K562 (cell line): ENCODE data around the gene NSF. TPM values are rescaled to one million over a fixed set of nuclear protein-coding genes. Genes with fewer than 3 reads are reported as not detected.

Experiments used
- ATAC-seq: fragments of 200-7000 bp; cut with Tn5 transposase; 3 replicates; pipeline ENCODE4 v1.9.1; 2020; ENCODE audit warnings: moderate library complexity
- BruUV-seq: library from RNA; stranded (reverse); fragments of 400-500 nt; replicated peaks from 2 replicates; lab custom pipeline; 2021; lab: Mats Ljungman, UMichigan
- CTCF ChIA-PET: fragments of 300-600 bp; formaldehyde crosslinking; extraction: SDS; loops from one replicate; lab custom pipeline; 2021; ENCODE audit warnings: low intra/inter-chr PET ratio; lab: Yijun Ruan, JAX
- POLR2A ChIA-PET: fragments of 300-600, 350-650 bp; sonication (Branson Sonifier 250); formaldehyde crosslinking; extraction: SDS; loops from one replicate; lab custom pipeline; 2021; ENCODE audit warnings: antibody characterized with exemption, inconsistent platforms; lab: Yijun Ruan, JAX
- DNase-seq, 4 experiments: peaks; one replicate each; pipeline versions ENCODE4 v3.0.0 to v3.0.0-alpha.2; 2011 to 2018; ENCODE audit warnings: low spot score in 3 of 4, mixed read lengths in 3 of 4; ENCODE audit errors: extremely low read depth in 1 of 4
- FAIRE-seq: peaks from 2 replicates; lab custom pipeline; 2011; peaks lifted over from hg19 to GRCh38; lab: Jason Lieb, UNC
- H2AFZ ChIP-seq: 2 replicates; pipeline ENCODE4 v1.6.0; 2011; ENCODE audit warnings: low read depth, low read length, control low read depth, inconsistent platforms
- H3K27ac ChIP-seq: fragments of 200-600 bp; 3 replicates; pipeline ENCODE4 v1.8.0; 2011; ENCODE audit warnings: low read depth, mild to moderate bottlenecking, control low read depth, inconsistent platforms, low read length, moderate library complexity, mixed read lengths; ENCODE audit errors: extremely low read depth
- H3K27me3 ChIP-seq, 2 experiments: fragments of 300-600 bp in 1 of 2; 2 replicates in 1 of 2; 3 replicates in 1 of 2; pipeline versions ENCODE4 v1.6.0 to v1.8.0; 2011; ENCODE audit warnings: inconsistent platforms in 2 of 2, low read length in 2 of 2, mild to moderate bottlenecking in 1 of 2, mixed read lengths in 1 of 2, moderate library complexity in 1 of 2; ENCODE audit not compliant: control insufficient read depth in 2 of 2, insufficient read depth in 2 of 2
- H3K36me3 ChIP-seq: fragments of 300-600 bp; 3 replicates; pipeline ENCODE4 v1.8.0; 2011; ENCODE audit warnings: mild to moderate bottlenecking, low read length, inconsistent platforms; ENCODE audit not compliant: control insufficient read depth, insufficient read depth
- H3K4me1 ChIP-seq, 2 experiments: fragments of 200-600 bp in 1 of 2; replicated peaks in 1 of 2; 2 replicates in 1 of 2; 3 replicates in 1 of 2; pipeline versions ENCODE4 v1.5.1 to v1.8.0; 2011; ENCODE audit warnings: inconsistent platforms in 2 of 2, low read length in 2 of 2, mild to moderate bottlenecking in 1 of 2, mixed read lengths in 1 of 2, moderate library complexity in 1 of 2; ENCODE audit not compliant: control insufficient read depth in 2 of 2, insufficient read depth in 2 of 2
- H3K4me2 ChIP-seq: 2 replicates; pipeline ENCODE4 v1.6.1; 2011; ENCODE audit warnings: low read length, control low read depth, inconsistent platforms, mixed read lengths; ENCODE audit not compliant: insufficient read depth
- H3K4me3 ChIP-seq: fragments of 200-600 bp; sonication (generic), shearing (Covaris generic); 2 replicates; pipeline ENCODE4 v1.5.1; 2016; ENCODE audit warnings: control low read depth, inconsistent platforms
- H3K79me2 ChIP-seq: fragments of 200-600 bp; 3 replicates; pipeline ENCODE4 v1.8.0; 2011; ENCODE audit warnings: low read length, inconsistent platforms; ENCODE audit not compliant: control insufficient read depth, insufficient read depth
- H3K9ac ChIP-seq, 2 experiments: 2 replicates each; pipeline versions ENCODE4 v1.6.0 to v1.6.1; 2011; ENCODE audit warnings: low read depth in 2 of 2, low read length in 2 of 2, control low read depth in 1 of 2, inconsistent platforms in 1 of 2, mild to moderate bottlenecking in 1 of 2, mixed read lengths in 1 of 2; ENCODE audit not compliant: insufficient read depth in 1 of 2
- H3K9me1 ChIP-seq: one replicate; pipeline ENCODE4 v1.6.0; 2011; ENCODE audit warnings: inconsistent platforms, mild to moderate bottlenecking, low read length, moderate library complexity; ENCODE audit not compliant: control insufficient read depth, insufficient read depth
- H3K9me3 ChIP-seq: replicated peaks from 2 replicates; pipeline ENCODE4 v1.5.1; 2011; ENCODE audit warnings: low read depth, low read length, inconsistent platforms; ENCODE audit not compliant: control insufficient read depth, insufficient read depth
- H4K20me1 ChIP-seq: replicated peaks from 2 replicates; pipeline ENCODE4 v1.6.1; 2011; ENCODE audit warnings: low read length, inconsistent platforms, mixed read lengths; ENCODE audit not compliant: control insufficient read depth, insufficient read depth
- BRCA1 ChIP-seq, 2 experiments: fragments of 450-650 bp in 1 of 2; sonication (generic) in 1 of 2; formaldehyde crosslinking in 1 of 2; IDR thresholded peaks; 2 replicates each; pipeline versions ENCODE4 v1.5.0 to v1.6.1; 2017 to 2020; ENCODE audit warnings: mild to moderate bottlenecking in 1 of 2, missing genetic modification reagents in 1 of 2
- LARP7 ChIP-seq: fragments of 450-650 bp; IDR thresholded peaks from 2 replicates; pipeline ENCODE4 v1.6.1; 2016
- RBM25 ChIP-seq: fragments of 200-400 bp; formaldehyde crosslinking; IDR thresholded peaks from 2 replicates; pipeline ENCODE4 v1.6.1; 2018; ENCODE audit warnings: low read length, low read depth, moderate library complexity; ENCODE audit not compliant: severe bottlenecking
- SIX5 ChIP-seq, 2 experiments: IDR thresholded peaks; 2 replicates each; pipeline ENCODE4 v1.6.1; 2011; ENCODE audit warnings: low read length in 2 of 2, borderline replicate concordance in 1 of 2, low read depth in 1 of 2, mild to moderate bottlenecking in 1 of 2, moderate library complexity in 1 of 2; ENCODE audit not compliant: insufficient read depth in 1 of 2
- ZNF586 ChIP-seq: fragments of 450-650 bp; formaldehyde crosslinking; conservative IDR thresholded peaks from 2 replicates; pipeline ENCODE4 v1.4.0; 2020; ENCODE audit warnings: mild to moderate bottlenecking, moderate library complexity
- WGBS: fragments of 100-300 bp; shearing (Covaris generic); methylation state at CpG from one replicate; pipeline ENCODE4 v1.1.6; 2016; ENCODE audit warnings: low coverage, mixed read lengths; ENCODE audit not compliant: insufficient coverage; ENCODE audit errors: missing lambda C conversion rate; 5-methylcytosine and 5-hydroxymethylcytosine counted together
- in situ Hi-C: fragments of 300-500 bp; cut with MboI; formaldehyde crosslinking; loops from 4 replicates; pipeline ENCODE4 v1.15.0; 2018; ENCODE audit warnings: inconsistent platforms, mixed read lengths
- intact Hi-C: fragments of 100-400 bp; cut with micrococcal nuclease; formaldehyde crosslinking; loops from 2 replicates; pipeline ENCODE4 v1.14.2; 2022
- polyA plus RNA-seq, 8 experiments: library from polyadenylated mRNA; depleted of rRNA in 4 of 8; stranded (reverse) in 5 of 8; unstranded in 3 of 8; fragments of >200 nt; fragmentation: Nextera tagmentation in 2 of 8; fragmentation: Illumina TruSeq in 1 of 8; extraction: Ambion mirVana in 2 of 8; extraction: Trizol in 1 of 8; gene quantifications; 2 replicates each; pipeline versions ENCODE4 v1.2.1 to v1.2.3, GENCODE V29; 2011 to 2014; ENCODE audit warnings: inconsistent platforms in 1 of 8, missing spikeins in 1 of 8
- total RNA-seq, 7 experiments: library from RNA; depleted of rRNA in 6 of 7; stranded (reverse); fragments of >200 nt in 6 of 7; fragmentation: Illumina TruSeq in 2 of 7; extraction: Trizol in 2 of 7; gene quantifications; 2 replicates each; pipeline versions ENCODE4 v1.2.1 to v1.2.3, GENCODE V29; 2011 to 2021; ENCODE audit warnings: low replicate concordance in 1 of 7
- TF ChIP-seq, protein P1 (sequence below): sonication (generic); formaldehyde crosslinking; IDR thresholded peaks from 2 replicates; pipeline ENCODE4 v1.8.0; 2023; ENCODE audit warnings: mild to moderate bottlenecking, missing genetic modification reagents
- TF ChIP-seq, protein P2 (sequence below): fragments of 150-350 bp; IDR thresholded peaks from 2 replicates; pipeline ENCODE4 v1.6.1; 2014; ENCODE audit warnings: low read depth, mild to moderate bottlenecking, low read length, borderline replicate concordance
- TF ChIP-seq, protein P3 (sequence below): fragments of 450-650 bp; formaldehyde crosslinking; IDR thresholded peaks from 2 replicates; pipeline ENCODE4 v1.4.0; 2020; ENCODE audit warnings: mild to moderate bottlenecking, moderate library complexity
- TF ChIP-seq, protein P4 (sequence below): fragments of 250-450 bp; sonication (Bioruptor Pico); IDR thresholded peaks from 2 replicates; pipeline ENCODE4 v1.4.0; 2020; ENCODE audit warnings: mild to moderate bottlenecking, moderate library complexity
- TF ChIP-seq, protein P5 (sequence below): sonication (generic); formaldehyde crosslinking; IDR thresholded peaks from 2 replicates; pipeline ENCODE4 v1.8.0; 2022; ENCODE audit warnings: mild to moderate bottlenecking, missing genetic modification reagents

The NSF gene
- total and polyA plus RNA-seq, 9 of the 15 experiments (the other 6 are each of a cell fraction or from before 2014, with no cell fraction given) = 16.7 to 39.8 (median 36.7) TPM

DNA sequence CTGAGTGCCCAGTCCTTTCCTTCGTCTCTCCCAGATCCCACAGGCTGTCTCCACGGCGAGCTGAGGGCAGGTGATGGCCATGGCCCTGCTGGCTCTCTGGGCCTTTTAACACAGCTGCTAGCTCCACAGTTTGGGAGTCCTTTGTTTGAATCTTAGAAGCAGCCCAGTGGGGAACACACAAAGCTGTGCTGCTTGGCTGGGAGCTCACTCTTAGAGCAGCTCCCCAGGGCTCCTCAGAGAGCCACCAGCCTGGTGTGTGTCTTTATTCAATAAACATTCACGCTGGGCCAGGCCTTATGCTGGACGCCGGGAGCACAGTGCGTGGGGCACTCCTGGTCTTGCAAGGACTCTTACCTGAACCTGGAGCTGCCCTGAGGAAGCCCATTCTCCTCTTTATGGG, 198.3 kb downstream of the NSF start:
- in situ Hi-C loops (no loop called here), intact Hi-C loops (no loop called here)
- ATAC-seq = no peak
- no peak for FAIRE-seq
- Histone ChIP-seq H3K27me3 (no peaks in the 10 kb centered on the region), H3K27ac (no peak overlapping the region), H4K20me1 (no peaks in the 10 kb centered on the region), H3K79me2 (no peaks in the 10 kb centered on the region), H3K4me3 (no peak overlapping the region), H3K36me3 (no peaks in the 10 kb centered on the region), H2AFZ (no peak overlapping the region), H3K9me1 (no peaks in the 10 kb centered on the region), H3K9me3 (no peaks in the 10 kb centered on the region), H3K4me1 (peaks cover 16 to 33% of the 10 kb centered on the region in 2 experiments), H3K4me2 (no peak overlapping the region), H3K9ac (no peak overlapping the region)
- 69% methylated on average over 7 of the region's 7 CpGs for WGBS
- no peak for DNase-seq
- no TSS peak for BruUV-seq
- CTCF ChIA-PET = no interaction called here
- POLR2A ChIA-PET = interaction anchor here (0.5 to 1.1 kb wide), 3 partner anchors 13 to 599 kb away, joined by 3 to 5 read pairs (median 4); no protein-coding TSS in a partner anchor
- TF ChIP-seq, protein P1, sequence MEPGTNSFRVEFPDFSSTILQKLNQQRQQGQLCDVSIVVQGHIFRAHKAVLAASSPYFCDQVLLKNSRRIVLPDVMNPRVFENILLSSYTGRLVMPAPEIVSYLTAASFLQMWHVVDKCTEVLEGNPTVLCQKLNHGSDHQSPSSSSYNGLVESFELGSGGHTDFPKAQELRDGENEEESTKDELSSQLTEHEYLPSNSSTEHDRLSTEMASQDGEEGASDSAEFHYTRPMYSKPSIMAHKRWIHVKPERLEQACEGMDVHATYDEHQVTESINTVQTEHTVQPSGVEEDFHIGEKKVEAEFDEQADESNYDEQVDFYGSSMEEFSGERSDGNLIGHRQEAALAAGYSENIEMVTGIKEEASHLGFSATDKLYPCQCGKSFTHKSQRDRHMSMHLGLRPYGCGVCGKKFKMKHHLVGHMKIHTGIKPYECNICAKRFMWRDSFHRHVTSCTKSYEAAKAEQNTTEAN (CRISPR knock-in tag) = no peak
- TF ChIP-seq, protein P2, sequence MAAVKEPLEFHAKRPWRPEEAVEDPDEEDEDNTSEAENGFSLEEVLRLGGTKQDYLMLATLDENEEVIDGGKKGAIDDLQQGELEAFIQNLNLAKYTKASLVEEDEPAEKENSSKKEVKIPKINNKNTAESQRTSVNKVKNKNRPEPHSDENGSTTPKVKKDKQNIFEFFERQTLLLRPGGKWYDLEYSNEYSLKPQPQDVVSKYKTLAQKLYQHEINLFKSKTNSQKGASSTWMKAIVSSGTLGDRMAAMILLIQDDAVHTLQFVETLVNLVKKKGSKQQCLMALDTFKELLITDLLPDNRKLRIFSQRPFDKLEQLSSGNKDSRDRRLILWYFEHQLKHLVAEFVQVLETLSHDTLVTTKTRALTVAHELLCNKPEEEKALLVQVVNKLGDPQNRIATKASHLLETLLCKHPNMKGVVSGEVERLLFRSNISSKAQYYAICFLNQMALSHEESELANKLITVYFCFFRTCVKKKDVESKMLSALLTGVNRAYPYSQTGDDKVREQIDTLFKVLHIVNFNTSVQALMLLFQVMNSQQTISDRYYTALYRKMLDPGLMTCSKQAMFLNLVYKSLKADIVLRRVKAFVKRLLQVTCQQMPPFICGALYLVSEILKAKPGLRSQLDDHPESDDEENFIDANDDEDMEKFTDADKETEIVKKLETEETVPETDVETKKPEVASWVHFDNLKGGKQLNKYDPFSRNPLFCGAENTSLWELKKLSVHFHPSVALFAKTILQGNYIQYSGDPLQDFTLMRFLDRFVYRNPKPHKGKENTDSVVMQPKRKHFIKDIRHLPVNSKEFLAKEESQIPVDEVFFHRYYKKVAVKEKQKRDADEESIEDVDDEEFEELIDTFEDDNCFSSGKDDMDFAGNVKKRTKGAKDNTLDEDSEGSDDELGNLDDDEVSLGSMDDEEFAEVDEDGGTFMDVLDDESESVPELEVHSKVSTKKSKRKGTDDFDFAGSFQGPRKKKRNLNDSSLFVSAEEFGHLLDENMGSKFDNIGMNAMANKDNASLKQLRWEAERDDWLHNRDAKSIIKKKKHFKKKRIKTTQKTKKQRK = no peak
- TF ChIP-seq, protein P3, sequence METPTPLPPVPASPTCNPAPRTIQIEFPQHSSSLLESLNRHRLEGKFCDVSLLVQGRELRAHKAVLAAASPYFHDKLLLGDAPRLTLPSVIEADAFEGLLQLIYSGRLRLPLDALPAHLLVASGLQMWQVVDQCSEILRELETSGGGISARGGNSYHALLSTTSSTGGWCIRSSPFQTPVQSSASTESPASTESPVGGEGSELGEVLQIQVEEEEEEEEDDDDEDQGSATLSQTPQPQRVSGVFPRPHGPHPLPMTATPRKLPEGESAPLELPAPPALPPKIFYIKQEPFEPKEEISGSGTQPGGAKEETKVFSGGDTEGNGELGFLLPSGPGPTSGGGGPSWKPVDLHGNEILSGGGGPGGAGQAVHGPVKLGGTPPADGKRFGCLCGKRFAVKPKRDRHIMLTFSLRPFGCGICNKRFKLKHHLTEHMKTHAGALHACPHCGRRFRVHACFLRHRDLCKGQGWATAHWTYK (CRISPR knock-in tag) = no peak
- TF ChIP-seq, protein P4, sequence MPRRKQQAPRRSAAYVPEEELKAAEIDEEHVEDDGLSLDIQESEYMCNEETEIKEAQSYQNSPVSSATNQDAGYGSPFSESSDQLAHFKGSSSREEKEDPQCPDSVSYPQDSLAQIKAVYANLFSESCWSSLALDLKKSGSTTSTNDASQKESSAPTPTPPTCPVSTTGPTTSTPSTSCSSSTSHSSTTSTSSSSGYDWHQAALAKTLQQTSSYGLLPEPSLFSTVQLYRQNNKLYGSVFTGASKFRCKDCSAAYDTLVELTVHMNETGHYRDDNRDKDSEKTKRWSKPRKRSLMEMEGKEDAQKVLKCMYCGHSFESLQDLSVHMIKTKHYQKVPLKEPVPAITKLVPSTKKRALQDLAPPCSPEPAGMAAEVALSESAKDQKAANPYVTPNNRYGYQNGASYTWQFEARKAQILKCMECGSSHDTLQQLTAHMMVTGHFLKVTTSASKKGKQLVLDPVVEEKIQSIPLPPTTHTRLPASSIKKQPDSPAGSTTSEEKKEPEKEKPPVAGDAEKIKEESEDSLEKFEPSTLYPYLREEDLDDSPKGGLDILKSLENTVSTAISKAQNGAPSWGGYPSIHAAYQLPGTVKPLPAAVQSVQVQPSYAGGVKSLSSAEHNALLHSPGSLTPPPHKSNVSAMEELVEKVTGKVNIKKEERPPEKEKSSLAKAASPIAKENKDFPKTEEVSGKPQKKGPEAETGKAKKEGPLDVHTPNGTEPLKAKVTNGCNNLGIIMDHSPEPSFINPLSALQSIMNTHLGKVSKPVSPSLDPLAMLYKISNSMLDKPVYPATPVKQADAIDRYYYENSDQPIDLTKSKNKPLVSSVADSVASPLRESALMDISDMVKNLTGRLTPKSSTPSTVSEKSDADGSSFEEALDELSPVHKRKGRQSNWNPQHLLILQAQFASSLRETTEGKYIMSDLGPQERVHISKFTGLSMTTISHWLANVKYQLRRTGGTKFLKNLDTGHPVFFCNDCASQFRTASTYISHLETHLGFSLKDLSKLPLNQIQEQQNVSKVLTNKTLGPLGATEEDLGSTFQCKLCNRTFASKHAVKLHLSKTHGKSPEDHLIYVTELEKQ (CRISPR knock-in tag) = no peak
- TF ChIP-seq RBM25 (no peak), ZNF586 (CRISPR knock-in tag) (no peak), SIX5 (IDR thresholded peaks at IDR 0.05; ENCODE audit: borderline replicate concordance in 1 of 2, insufficient read depth in 1 of 2, low read depth in 1 of 2, low read length in 2 of 2) (no peak), LARP7 (no peak), BRCA1 (IDR thresholded peaks at IDR 0.05) (no peak), BRCA1 (CRISPR knock-in tag; IDR thresholded peaks at IDR 0.05) (no peak)
- TF ChIP-seq, protein P5, sequence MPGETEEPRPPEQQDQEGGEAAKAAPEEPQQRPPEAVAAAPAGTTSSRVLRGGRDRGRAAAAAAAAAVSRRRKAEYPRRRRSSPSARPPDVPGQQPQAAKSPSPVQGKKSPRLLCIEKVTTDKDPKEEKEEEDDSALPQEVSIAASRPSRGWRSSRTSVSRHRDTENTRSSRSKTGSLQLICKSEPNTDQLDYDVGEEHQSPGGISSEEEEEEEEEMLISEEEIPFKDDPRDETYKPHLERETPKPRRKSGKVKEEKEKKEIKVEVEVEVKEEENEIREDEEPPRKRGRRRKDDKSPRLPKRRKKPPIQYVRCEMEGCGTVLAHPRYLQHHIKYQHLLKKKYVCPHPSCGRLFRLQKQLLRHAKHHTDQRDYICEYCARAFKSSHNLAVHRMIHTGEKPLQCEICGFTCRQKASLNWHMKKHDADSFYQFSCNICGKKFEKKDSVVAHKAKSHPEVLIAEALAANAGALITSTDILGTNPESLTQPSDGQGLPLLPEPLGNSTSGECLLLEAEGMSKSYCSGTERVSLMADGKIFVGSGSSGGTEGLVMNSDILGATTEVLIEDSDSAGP = no peak
